RPMI7951 (cell line): ENCODE results near the gene PTX3. TPM values are rescaled to one million over a fixed set of nuclear protein-coding genes. Genes with fewer than 3 reads are reported as not detected.

Experiments used
- DNase-seq: peaks from one replicate; pipeline ENCODE4 v3.0.0-alpha.2; 2012; ENCODE audit warnings: low read depth
- total RNA-seq: library from RNA; depleted of rRNA; stranded (reverse); fragments of >200 nt; shearing (Covaris generic); gene quantifications from 2 replicates; pipeline ENCODE4 v1.2.3, GENCODE V29; 2014

The PTX3 gene
- total RNA-seq, 1 experiment from 2014 or later: 12.7 TPM

- DNase-seq: no peak
These were observed 13.3 kb upstream of the PTX3 start for GRCh38 chr3:157423337-157423736.

- DNase-seq: no peak
These were observed 8.7 kb upstream of the PTX3 start for GRCh38 chr3:157427901-157428300.

GRCh38 chr3:157428853-157429252 is 7.8 kb upstream of the PTX3 start:
- DNase-seq: no peak

DNA sequence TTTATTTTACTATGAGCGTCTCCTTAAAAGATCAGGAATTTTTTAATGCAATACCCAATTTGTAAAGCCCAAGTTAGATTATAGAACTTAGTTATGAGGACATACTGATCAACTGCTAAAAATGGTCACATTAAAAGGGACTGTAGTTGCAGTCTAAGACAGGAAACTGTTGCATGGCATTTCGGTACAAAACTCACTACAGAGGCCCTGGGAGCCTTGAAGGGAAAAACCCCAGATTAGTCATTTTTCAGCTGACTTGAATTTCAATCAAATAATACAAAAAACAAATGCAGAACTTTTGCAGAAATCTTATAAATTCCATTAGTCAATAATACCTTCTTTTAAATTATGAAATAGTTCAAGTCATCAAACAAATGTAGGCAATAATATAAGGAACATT is 6.9 kb upstream of the PTX3 start:
- peak; percentile 54 for DNase-seq

DNA sequence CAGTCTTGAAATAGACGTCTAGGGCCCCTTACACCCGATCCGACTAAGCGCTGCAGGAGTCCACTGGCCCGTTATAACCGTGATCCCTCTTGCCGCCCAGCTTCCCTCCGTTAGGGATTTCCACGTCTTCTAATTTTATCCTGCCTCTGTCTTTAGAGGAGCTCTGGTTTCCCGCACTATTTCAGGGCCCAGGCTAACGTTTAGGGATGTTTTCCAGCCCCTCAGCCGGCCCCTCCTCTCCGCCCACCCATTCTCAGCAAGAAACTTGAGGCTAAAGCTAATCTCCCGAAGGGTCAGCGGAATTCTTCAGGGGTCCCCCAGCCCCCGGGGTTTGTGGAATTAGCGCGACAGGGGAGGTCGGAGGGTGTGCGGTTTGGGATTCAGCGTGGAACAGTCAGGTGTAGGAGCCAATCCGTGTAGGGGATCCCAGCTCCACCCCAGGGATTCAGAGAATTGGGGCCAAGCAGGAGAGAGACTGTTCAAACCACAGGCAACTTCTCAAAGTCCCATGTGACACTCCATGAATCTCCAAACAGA is 1.6 kb downstream of the PTX3 start:
- peak; percentile 28 for DNase-seq

DNA sequence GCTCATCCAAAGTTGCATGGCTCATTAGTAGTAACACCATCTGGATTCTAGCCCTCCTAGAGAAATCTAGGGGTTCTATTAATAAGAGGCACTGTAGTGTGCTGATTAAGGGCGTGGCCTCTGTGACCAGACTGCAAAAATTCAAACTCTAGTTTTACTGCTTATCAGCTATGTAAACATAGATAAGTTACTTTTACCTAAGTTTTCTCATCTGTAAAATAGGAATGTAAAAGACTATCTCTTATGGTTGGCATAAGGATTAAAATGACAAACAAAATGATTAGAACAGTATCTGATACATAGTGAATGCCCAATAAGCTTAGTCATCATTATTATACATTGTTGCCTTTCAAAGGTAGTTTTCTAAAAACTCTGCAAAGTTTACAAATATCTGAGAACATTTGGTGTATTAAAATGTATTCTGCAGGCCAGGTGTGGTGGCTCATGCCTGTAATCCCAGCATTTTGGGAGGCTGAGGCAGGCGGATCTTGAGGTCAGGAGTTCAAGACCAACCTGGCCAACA is 4.5 kb downstream of the PTX3 start:
- no peak for DNase-seq

DNA sequence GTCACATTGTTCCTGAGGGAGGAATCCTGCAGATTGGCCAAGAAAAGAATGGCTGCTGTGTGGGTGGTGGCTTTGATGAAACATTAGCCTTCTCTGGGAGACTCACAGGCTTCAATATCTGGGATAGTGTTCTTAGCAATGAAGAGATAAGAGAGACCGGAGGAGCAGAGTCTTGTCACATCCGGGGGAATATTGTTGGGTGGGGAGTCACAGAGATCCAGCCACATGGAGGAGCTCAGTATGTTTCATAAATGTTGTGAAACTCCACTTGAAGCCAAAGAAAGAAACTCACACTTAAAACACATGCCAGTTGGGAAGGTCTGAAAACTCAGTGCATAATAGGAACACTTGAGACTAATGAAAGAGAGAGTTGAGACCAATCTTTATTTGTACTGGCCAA is 6.1 kb downstream of the PTX3 start:
- DNase-seq: peak; percentile 33

DNA sequence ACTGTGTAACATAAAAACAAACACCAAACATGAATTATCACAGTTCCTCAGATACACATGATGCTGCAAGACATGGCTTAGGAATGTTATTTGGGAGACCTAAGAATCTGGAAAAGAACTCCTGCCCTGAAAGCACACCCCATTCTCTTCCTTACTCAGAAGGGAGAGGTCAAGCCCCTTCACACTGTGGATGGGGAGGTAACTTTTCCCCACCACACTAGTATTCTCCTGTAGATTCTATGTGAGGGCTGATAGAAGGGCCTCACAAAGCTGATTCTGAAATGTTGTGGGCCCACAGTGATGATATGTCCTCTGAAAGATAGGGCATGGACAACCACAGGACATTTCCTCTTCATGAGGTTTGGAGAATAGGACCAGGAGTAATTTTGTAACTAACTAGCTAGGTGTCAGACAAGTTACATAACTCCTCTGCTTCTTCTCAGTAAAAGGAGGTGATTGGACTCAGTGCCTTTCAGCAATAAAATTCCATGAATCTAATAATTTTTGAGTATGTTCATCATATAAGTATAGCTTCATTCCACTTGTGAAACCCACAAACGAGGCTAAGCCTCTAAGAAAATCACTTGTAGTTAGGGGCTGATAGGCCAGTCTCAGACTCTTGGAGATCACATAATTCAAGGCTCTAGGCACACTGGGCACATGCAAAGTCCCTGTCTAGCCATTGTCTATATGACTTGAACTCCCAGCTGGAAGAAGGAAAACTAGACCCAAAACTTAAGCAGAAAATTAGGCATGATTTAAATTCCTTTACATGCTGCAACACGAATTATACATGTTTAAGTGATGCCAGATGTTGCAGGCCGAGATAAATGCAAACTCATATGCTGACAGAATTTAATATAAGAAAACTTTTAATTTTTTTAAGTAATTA is 7.5 kb downstream of the PTX3 start:
- DNase-seq: no peak

- DNase-seq: no peak
These were observed 8.1 kb downstream of the PTX3 start for GRCh38 chr3:157444797-157445184.

- no peak for DNase-seq
These were observed 9.2 kb downstream of the PTX3 start for GRCh38 chr3:157445857-157446256.

DNA sequence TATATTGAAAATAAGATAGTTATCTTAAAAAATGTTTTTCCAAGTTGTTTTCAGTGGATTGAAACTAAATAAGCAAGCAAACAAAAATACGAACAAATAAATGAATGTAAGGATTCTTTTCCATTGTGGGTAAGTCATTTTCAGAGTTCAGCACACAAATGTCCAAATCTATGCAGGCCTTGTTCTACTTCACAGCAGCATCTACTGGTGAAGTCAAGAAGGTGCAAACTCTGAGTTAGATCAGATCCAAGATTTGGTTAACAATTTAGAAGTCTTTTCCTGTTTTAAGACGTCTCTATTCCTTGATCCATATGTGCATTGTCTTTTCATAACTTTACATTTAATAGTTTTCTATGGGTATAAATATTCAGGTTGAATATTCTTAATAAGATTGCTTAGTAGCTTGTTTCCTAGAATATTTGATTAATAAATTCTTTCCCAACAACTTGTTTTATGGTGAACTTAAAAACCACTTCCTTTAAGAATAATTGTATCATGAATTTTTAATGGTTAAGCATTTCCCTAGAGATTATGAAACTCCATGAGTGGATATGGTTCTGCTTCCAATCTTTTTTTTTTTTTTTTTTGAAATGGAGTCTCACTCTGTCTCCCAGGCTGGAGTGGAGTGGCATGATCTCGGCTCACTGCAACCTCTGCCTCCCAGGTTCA is 10.5 kb downstream of the PTX3 start:
- DNase-seq: peak; percentile 56

- DNase-seq: no peak
These were observed 15.4 kb downstream of the PTX3 start for GRCh38 chr3:157452097-157452496.

GRCh38 chr3:157453824-157454223 is 17.2 kb downstream of the PTX3 start:
- no peak for DNase-seq

- no peak for DNase-seq
These were observed 23.1 kb downstream of the PTX3 start for GRCh38 chr3:157459706-157460105.

GRCh38 chr3:157460253-157460652 is 23.6 kb downstream of the PTX3 start:
- DNase-seq: no peak

GRCh38 chr3:157463816-157464215 is 27.2 kb downstream of the PTX3 start:
- no peak for DNase-seq

GRCh38 chr3:157464321-157464720 is 27.7 kb downstream of the PTX3 start:
- DNase-seq: no peak

- DNase-seq: no peak
These were observed 29.1 kb downstream of the PTX3 start for GRCh38 chr3:157465741-157466140.

DNA sequence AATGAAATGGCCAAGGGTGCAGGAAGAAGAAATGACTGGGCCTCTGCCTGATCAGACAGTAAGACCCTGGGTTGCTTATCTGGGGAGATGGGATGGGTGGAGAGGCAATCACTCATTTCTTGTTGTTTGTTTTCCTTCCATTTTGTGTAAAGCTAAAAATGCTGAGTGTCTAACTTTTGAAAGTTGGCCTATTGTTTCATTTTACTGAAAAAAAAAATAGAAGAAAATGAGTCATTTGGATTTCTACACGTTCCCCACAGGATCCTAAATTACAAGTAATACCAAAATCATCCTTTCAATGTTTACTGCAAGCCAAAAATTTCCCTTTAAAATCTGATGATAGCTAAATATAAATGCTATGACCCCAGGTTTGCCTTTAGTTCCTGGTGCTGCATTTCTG is 30.6 kb downstream of the PTX3 start:
- no peak for DNase-seq

DNA sequence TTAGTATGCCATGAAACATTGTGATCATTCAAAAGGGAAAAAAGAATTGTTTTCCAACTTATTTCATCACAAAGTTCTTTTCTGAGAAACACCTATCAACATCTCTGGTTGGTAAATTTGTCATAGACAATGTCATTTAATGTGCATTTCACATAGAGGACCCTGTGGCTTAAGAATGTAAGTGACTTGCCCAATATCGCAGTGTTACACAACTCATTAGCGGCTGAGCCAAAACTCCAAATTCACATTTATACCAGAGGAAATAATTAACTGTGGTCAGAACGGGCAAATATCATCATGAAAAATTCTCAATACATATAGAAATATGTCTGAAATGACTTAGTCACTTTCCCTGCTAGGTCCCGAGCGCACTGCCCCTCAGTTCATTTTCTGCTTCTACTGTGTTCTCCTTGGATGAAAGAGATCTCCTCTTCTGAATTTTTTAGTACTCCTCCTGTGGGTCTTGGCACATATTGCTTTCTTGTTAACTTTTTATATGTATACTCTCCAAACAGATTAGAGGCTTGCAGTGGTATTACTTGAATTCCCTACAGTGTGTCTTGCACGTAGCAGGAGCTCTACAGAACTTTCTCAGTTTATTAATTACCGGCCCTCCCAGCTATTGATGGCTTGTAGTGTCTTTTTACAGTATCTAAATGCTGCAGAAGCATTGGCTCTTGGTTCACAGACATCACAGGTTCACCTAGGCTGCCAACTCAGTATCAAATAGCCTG is 33.1 kb downstream of the PTX3 start:
- no peak for DNase-seq

GRCh38 chr3:157471064-157471463 is 34.4 kb downstream of the PTX3 start:
- no peak for DNase-seq

- DNase-seq: no peak
These were observed 36.0 kb downstream of the PTX3 start for GRCh38 chr3:157472648-157473047.
